Activated naive CD8-positive, alpha-beta T cell treated with anti-CD3 and anti-CD28 coated beads, Interleukin-2, amount 10 ng/mL, durations not matched to agents 7 days and 5 days (primary cell): ENCODE results near the gene TRAF2. TPM values are rescaled to one million over a fixed set of nuclear protein-coding genes. Genes with fewer than 3 reads are reported as not detected.

ENCODE experiments used
- ATAC-seq: fragments of 150-1000 bp; cut with Tn5 transposase; one replicate; pipeline ENCODE4 v1.10.0; 2021; ENCODE audit warnings: low read depth, moderate library complexity
- POLR2A ChIA-PET: fragments of 350-600 bp; sonication (Branson Sonifier 250); formaldehyde crosslinking; loops from one replicate; lab custom pipeline; 2021; ENCODE audit warnings: antibody characterized with exemption; lab: Charles Lee
- DNase-seq: peaks from one replicate; pipeline ENCODE4 v3.0.0; 2021
- H3K27ac Mint-ChIP-seq: one replicate; pipeline ENCODE4 v1.8.0; 2022; ENCODE audit warnings: mild to moderate bottlenecking, mixed read lengths
- H3K27me3 Mint-ChIP-seq: one replicate; pipeline ENCODE4 v1.8.0; 2022; ENCODE audit warnings: mild to moderate bottlenecking, moderate library complexity, mixed read lengths
- H3K36me3 Mint-ChIP-seq: one replicate; pipeline ENCODE4 v1.8.0; 2021; ENCODE audit warnings: mild to moderate bottlenecking, mixed read lengths
- H3K4me1 Mint-ChIP-seq: one replicate; pipeline ENCODE4 v1.8.0; 2021; ENCODE audit warnings: mixed read lengths
- H3K4me3 Mint-ChIP-seq: one replicate; pipeline ENCODE4 v1.8.0; 2022; ENCODE audit warnings: mild to moderate bottlenecking, moderate library complexity, mixed read lengths
- H3K9me3 Mint-ChIP-seq: one replicate; pipeline ENCODE4 v1.8.0; 2021; ENCODE audit warnings: mixed read lengths
- total RNA-seq, 2 experiments: library from RNA; stranded (reverse); gene quantifications; one replicate each; pipeline ENCODE4 v1.2.3, GENCODE V29; 2021

The TRAF2 gene
- total RNA-seq, 2 experiments from 2014 or later, result 44.0 to 52.1 TPM

GRCh38 chr9:136937186-136938001, 51.1 kb downstream of the TRAF2 start:
- no peak overlapping the region for H3K27ac Mint-ChIP-seq
- ATAC-seq (no peak), DNase-seq (no peak)
- H3K9me3 Mint-ChIP-seq, result no peaks in the 10 kb centered on the region
- POLR2A ChIA-PET, result no interaction called here
- H3K27me3 Mint-ChIP-seq, result no peaks in the 10 kb centered on the region
- peaks cover 17% of the 10 kb centered on the region for H3K36me3 Mint-ChIP-seq
- H3K4me3 Mint-ChIP-seq, result no peak overlapping the region
- peaks cover 1% of the 10 kb centered on the region for H3K4me1 Mint-ChIP-seq

GRCh38 chr9:136939431-136939995, 53.2 kb downstream of the TRAF2 start:
- no peaks in the 10 kb centered on the region for H3K9me3 Mint-ChIP-seq
- H3K4me1 Mint-ChIP-seq, result peaks cover 1% of the 10 kb centered on the region
- POLR2A ChIA-PET, result interaction anchor here (0.9 kb wide), 1 partner anchor 54 kb away, joined by 3 read pairs; the partner anchor contains the start of gene TRAF2
- H3K27ac Mint-ChIP-seq, result peak overlapping the region; percentile 48
- no peak for DNase-seq
- no peaks in the 10 kb centered on the region for H3K27me3 Mint-ChIP-seq
- H3K4me3 Mint-ChIP-seq, result no peak overlapping the region
- ATAC-seq, result no peak
- peaks cover 12% of the 10 kb centered on the region for H3K36me3 Mint-ChIP-seq

- H3K27me3 Mint-ChIP-seq, result no peaks in the 10 kb centered on the region
- peaks cover 10% of the 10 kb centered on the region for H3K36me3 Mint-ChIP-seq
Measured at GRCh38 chr9:136939996-136940525, 53.7 kb downstream of the TRAF2 start.

GRCh38 chr9:136940526-136941230, 54.4 kb downstream of the TRAF2 start:
- Mint-ChIP-seq H3K4me3 (no peak overlapping the region), H3K27me3 (no peaks in the 10 kb centered on the region), H3K27ac (no peak overlapping the region), H3K36me3 (peaks cover 10% of the 10 kb centered on the region), H3K9me3 (no peaks in the 10 kb centered on the region), H3K4me1 (peaks cover 4% of the 10 kb centered on the region)
- no peak for ATAC-seq
- no peak for DNase-seq
- POLR2A ChIA-PET, result interaction anchor here (1.1 kb wide), 1 partner anchor 133 kb away, joined by 3 read pairs; the partner anchor contains the start of gene RABL6

More at GRCh38 chr9:136939996-136940525, 53.7 kb downstream of the TRAF2 start:
- Mint-ChIP-seq H3K4me1 (peaks cover 4% of the 10 kb centered on the region), H3K9me3 (no peaks in the 10 kb centered on the region), H3K27ac (no peak overlapping the region), H3K4me3 (no peak overlapping the region)
- DNase-seq, result no peak
- ATAC-seq, result no peak
- POLR2A ChIA-PET, result no interaction called here

GRCh38 chr9:136941231-136942111, 55.2 kb downstream of the TRAF2 start:
- Mint-ChIP-seq H3K4me1 (peaks cover 4% of the 10 kb centered on the region), H3K9me3 (no peaks in the 10 kb centered on the region), H3K27me3 (no peaks in the 10 kb centered on the region), H3K4me3 (no peak overlapping the region), H3K27ac (no peak overlapping the region), H3K36me3 (peaks cover 10% of the 10 kb centered on the region)
- ATAC-seq (no peak), DNase-seq (no peak)
- POLR2A ChIA-PET, result interaction anchor here (1.1 kb wide), 1 partner anchor 134 kb away, joined by 3 read pairs; the partner anchor contains the start of gene RABL6

- ATAC-seq (no peak), DNase-seq (no peak)
- Mint-ChIP-seq H3K4me1 (peaks cover 4% of the 10 kb centered on the region), H3K36me3 (peaks cover 9% of the 10 kb centered on the region), H3K27me3 (no peaks in the 10 kb centered on the region), H3K4me3 (peak overlapping the region; percentile 28), H3K27ac (no peak overlapping the region), H3K9me3 (no peaks in the 10 kb centered on the region)
- POLR2A ChIA-PET, result no interaction called here
Measured at GRCh38 chr9:136942112-136942880, 56.0 kb downstream of the TRAF2 start.

- H3K27ac Mint-ChIP-seq, result no peak overlapping the region
- DNase-seq (no peak), ATAC-seq (no peak)
- POLR2A ChIA-PET, result interaction anchor here (2.1 kb wide), 1 partner anchor 61 kb away, joined by 8 read pairs; no protein-coding TSS in a partner anchor
- no peaks in the 10 kb centered on the region for H3K9me3 Mint-ChIP-seq
- peaks cover 4% of the 10 kb centered on the region for H3K4me1 Mint-ChIP-seq
- H3K4me3 Mint-ChIP-seq, result peak overlapping the region; percentile 64
- H3K27me3 Mint-ChIP-seq, result no peaks in the 10 kb centered on the region
- H3K36me3 Mint-ChIP-seq, result peaks cover 7% of the 10 kb centered on the region
Measured at GRCh38 chr9:136942881-136943230, 56.5 kb downstream of the TRAF2 start.

GRCh38 chr9:136943291-136944211, 57.2 kb downstream of the TRAF2 start:
- H3K36me3 Mint-ChIP-seq, result peaks cover 5% of the 10 kb centered on the region
- POLR2A ChIA-PET, result interaction anchor here (1.0 to 2.1 kb wide), 8 partner anchors 32 to 136 kb away, joined by 3 to 12 read pairs (median 6); partner anchors contain the start of genes AJM1, PAXX and RABL6
- no peak for DNase-seq
- H3K4me1 Mint-ChIP-seq, result peaks cover 6% of the 10 kb centered on the region
- H3K27ac Mint-ChIP-seq, result peak overlapping the region; percentile 76
- H3K9me3 Mint-ChIP-seq, result no peaks in the 10 kb centered on the region
- ATAC-seq, result peak; percentile 17
- no peaks in the 10 kb centered on the region for H3K27me3 Mint-ChIP-seq
- peak overlapping the region; percentile 82 for H3K4me3 Mint-ChIP-seq

- no peak for DNase-seq
- H3K27me3 Mint-ChIP-seq, result no peaks in the 10 kb centered on the region
- H3K27ac Mint-ChIP-seq, result no peak overlapping the region
- peaks cover 4% of the 10 kb centered on the region for H3K4me1 Mint-ChIP-seq
- H3K36me3 Mint-ChIP-seq, result peaks cover 3% of the 10 kb centered on the region
- no peaks in the 10 kb centered on the region for H3K9me3 Mint-ChIP-seq
- ATAC-seq, result peak; percentile 57
- peak overlapping the region; percentile 82 for H3K4me3 Mint-ChIP-seq
- POLR2A ChIA-PET, result interaction anchor here (0.7 to 2.1 kb wide), 9 partner anchors 31 to 137 kb away, joined by 3 to 12 read pairs (median 6); partner anchors contain the start of genes AJM1, PAXX and RABL6
Measured at GRCh38 chr9:136944212-136944518, 57.8 kb downstream of the TRAF2 start.

GRCh38 chr9:136944519-136945332, 58.4 kb downstream of the TRAF2 start, which contains the start of the genes C8G and FBXW5:
Gene C8G, plus strand, starts transcription at chr9:136945243. Its CDS starts 78 bp downstream, at chr9:136945321.
Gene FBXW5, minus strand, starts transcription at chr9:136944738. Its CDS starts 655 bp downstream, at chr9:136944083.
- H3K27me3 Mint-ChIP-seq, result no peaks in the 10 kb centered on the region
- H3K4me3 Mint-ChIP-seq, result peak within 1 kb of the TSS; percentile 82
- peaks cover 4% of the 10 kb centered on the region for H3K4me1 Mint-ChIP-seq
- DNase-seq (peak; percentile 99), ATAC-seq (peak; percentile 77)
- H3K27ac Mint-ChIP-seq, result peak within 1 kb of the TSS; percentile 86
- POLR2A ChIA-PET, result interaction anchor here (0.6 to 2.1 kb wide), 11 partner anchors 16 to 137 kb away, joined by 3 to 12 read pairs (median 5); partner anchors contain the start of genes AJM1, CLIC3, PAXX and RABL6
- H3K36me3 Mint-ChIP-seq, result peaks cover 3% of the 10 kb centered on the region
- H3K9me3 Mint-ChIP-seq, result no peaks in the 10 kb centered on the region
